Measurements from ENCODE around the gene LY6G5C. TPM values are rescaled to one million over a fixed set of nuclear protein-coding genes. Genes with fewer than 3 reads are reported as not detected.

Gene LY6G5C
- total and polyA plus RNA-seq, 9 of the 15 experiments (the other 6 are each of a cell fraction or from before 2014, with no cell fraction given) = 0.10 to 0.67 (median 0.46) TPM; not detected in 4

DNA sequence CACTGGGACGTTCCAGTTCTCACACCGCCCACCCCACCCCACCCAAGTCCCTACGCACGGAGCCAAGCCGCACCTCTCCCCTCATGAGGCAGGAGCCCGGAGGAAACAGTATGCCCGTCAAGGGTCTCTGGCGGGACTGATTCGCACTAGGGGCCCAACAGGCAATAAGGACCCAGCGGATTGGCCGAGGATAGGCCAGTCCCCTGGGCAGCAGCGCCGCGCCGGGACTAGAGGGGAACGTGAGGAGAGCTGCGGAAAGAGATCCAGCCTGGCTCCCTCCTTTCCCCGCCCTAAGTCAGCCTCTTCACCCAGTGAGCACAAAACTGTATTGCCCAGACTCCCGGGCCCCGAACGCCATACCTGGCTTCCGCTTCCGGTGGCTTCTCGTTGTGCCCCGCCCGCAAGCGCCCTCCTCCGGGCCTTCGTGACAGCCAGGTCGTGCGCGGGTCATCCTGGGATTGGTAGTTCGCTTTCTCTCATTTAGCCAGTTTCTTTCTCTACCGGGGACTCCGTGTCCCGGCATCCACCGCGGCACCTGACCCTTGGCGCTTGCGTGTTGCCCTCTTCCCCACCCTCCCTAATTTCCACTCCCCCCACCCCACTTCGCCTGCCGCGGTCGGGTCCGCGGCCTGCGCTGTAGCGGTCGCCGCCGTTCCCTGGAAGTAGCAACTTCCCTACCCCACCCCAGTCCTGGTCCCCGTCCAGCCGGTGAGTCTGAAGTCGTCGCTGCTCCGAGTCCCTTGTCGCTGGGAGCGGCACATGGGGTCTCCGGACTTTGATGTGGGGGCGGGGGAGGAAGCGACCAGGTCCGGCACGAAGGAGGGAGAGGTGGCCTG is 15.1 kb downstream of the LY6G5C start, which contains the start of gene CSNK2B (continued):
- TF ChIP-seq, protein P1, sequence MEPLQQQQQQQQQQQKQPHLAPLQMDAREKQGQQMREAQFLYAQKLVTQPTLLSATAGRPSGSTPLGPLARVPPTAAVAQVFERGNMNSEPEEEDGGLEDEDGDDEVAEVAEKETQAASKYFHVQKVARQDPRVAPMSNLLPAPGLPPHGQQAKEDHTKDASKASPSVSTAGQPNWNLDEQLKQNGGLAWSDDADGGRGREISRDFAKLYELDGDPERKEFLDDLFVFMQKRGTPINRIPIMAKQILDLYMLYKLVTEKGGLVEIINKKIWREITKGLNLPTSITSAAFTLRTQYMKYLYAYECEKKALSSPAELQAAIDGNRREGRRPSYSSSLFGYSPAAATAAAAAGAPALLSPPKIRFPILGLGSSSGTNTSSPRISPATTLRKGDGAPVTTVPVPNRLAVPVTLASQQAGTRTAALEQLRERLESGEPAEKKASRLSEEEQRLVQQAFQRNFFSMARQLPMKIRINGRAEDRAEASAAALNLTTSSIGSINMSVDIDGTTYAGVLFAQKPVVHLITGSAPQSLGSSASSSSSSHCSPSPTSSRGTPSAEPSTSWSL (CRISPR knock-in tag; IDR thresholded peaks at IDR 0.05; ENCODE audit: borderline replicate concordance) = peak; percentile 83; the same call in 1 of the 2 replicates
- TF ChIP-seq ZNF124 (CRISPR knock-in tag; IDR thresholded peaks at IDR 0.05) = no peak
- TF ChIP-seq TRIM24 (IDR thresholded peaks at IDR 0.05) = 0 out of 4 replicates have a peak, but pooled peaks of 1 of the 2 experiments have one; percentile 7
- TF ChIP-seq, protein P2, sequence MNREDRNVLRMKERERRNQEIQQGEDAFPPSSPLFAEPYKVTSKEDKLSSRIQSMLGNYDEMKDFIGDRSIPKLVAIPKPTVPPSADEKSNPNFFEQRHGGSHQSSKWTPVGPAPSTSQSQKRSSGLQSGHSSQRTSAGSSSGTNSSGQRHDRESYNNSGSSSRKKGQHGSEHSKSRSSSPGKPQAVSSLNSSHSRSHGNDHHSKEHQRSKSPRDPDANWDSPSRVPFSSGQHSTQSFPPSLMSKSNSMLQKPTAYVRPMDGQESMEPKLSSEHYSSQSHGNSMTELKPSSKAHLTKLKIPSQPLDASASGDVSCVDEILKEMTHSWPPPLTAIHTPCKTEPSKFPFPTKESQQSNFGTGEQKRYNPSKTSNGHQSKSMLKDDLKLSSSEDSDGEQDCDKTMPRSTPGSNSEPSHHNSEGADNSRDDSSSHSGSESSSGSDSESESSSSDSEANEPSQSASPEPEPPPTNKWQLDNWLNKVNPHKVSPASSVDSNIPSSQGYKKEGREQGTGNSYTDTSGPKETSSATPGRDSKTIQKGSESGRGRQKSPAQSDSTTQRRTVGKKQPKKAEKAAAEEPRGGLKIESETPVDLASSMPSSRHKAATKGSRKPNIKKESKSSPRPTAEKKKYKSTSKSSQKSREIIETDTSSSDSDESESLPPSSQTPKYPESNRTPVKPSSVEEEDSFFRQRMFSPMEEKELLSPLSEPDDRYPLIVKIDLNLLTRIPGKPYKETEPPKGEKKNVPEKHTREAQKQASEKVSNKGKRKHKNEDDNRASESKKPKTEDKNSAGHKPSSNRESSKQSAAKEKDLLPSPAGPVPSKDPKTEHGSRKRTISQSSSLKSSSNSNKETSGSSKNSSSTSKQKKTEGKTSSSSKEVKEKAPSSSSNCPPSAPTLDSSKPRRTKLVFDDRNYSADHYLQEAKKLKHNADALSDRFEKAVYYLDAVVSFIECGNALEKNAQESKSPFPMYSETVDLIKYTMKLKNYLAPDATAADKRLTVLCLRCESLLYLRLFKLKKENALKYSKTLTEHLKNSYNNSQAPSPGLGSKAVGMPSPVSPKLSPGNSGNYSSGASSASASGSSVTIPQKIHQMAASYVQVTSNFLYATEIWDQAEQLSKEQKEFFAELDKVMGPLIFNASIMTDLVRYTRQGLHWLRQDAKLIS (CRISPR knock-in tag; IDR thresholded peaks at IDR 0.05) = peak; percentile 95
- TF ChIP-seq, protein P3, sequence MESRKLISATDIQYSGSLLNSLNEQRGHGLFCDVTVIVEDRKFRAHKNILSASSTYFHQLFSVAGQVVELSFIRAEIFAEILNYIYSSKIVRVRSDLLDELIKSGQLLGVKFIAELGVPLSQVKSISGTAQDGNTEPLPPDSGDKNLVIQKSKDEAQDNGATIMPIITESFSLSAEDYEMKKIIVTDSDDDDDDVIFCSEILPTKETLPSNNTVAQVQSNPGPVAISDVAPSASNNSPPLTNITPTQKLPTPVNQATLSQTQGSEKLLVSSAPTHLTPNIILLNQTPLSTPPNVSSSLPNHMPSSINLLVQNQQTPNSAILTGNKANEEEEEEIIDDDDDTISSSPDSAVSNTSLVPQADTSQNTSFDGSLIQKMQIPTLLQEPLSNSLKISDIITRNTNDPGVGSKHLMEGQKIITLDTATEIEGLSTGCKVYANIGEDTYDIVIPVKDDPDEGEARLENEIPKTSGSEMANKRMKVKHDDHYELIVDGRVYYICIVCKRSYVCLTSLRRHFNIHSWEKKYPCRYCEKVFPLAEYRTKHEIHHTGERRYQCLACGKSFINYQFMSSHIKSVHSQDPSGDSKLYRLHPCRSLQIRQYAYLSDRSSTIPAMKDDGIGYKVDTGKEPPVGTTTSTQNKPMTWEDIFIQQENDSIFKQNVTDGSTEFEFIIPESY (CRISPR knock-in tag; IDR thresholded peaks at IDR 0.05) = no peak
- TF ChIP-seq EGR1 (conservative IDR thresholded peaks at IDR 0.05) = no peak
- peak; percentile 47 for TF ChIP-seq EP300 (IDR thresholded peaks at IDR 0.05; ENCODE audit: low read length)
- TF ChIP-seq FOXK1 (CRISPR knock-in tag; IDR thresholded peaks at IDR 0.05; ENCODE audit: borderline replicate concordance) = peak; percentile 78; the same call in 1 of the 2 replicates
- TF ChIP-seq, protein P4, sequence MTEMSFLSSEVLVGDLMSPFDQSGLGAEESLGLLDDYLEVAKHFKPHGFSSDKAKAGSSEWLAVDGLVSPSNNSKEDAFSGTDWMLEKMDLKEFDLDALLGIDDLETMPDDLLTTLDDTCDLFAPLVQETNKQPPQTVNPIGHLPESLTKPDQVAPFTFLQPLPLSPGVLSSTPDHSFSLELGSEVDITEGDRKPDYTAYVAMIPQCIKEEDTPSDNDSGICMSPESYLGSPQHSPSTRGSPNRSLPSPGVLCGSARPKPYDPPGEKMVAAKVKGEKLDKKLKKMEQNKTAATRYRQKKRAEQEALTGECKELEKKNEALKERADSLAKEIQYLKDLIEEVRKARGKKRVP (CRISPR knock-in tag; IDR thresholded peaks at IDR 0.05) = peak; percentile 39; the same call in 1 of the 2 replicates
- no peak; the same call in 1 of the 2 replicates for TF ChIP-seq RUNX1 (IDR thresholded peaks at IDR 0.05; ENCODE audit: low read depth)
- TF ChIP-seq, protein P5, sequence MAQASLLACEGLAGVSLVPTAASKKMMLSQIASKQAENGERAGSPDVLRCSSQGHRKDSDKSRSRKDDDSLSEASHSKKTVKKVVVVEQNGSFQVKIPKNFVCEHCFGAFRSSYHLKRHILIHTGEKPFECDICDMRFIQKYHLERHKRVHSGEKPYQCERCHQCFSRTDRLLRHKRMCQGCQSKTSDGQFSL (CRISPR knock-in tag; IDR thresholded peaks at IDR 0.05) = peak; percentile 98
- TF ChIP-seq, protein P5 (tag; IDR thresholded peaks at IDR 0.05) = peak in 1 of 2 experiments; percentile 93; a peak in 2 of 4 replicates
- TF ChIP-seq NFIX (CRISPR knock-in tag; IDR thresholded peaks at IDR 0.05; ENCODE audit: low read depth) = peak; percentile 3; the same call in 1 of the 2 replicates
- TF ChIP-seq, protein P6, sequence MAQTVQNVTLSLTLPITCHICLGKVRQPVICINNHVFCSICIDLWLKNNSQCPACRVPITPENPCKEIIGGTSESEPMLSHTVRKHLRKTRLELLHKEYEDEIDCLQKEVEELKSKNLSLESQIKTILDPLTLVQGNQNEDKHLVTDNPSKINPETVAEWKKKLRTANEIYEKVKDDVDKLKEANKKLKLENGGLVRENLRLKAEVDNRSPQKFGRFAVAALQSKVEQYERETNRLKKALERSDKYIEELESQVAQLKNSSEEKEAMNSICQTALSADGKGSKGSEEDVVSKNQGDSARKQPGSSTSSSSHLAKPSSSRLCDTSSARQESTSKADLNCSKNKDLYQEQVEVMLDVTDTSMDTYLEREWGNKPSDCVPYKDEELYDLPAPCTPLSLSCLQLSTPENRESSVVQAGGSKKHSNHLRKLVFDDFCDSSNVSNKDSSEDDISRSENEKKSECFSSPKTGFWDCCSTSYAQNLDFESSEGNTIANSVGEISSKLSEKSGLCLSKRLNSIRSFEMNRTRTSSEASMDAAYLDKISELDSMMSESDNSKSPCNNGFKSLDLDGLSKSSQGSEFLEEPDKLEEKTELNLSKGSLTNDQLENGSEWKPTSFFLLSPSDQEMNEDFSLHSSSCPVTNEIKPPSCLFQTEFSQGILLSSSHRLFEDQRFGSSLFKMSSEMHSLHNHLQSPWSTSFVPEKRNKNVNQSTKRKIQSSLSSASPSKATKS (CRISPR knock-in tag; IDR thresholded peaks at IDR 0.05) = no peak
